AG09309 (cell line): ENCODE results near the gene DSG4.

ENCODE experiments used
- DNase-seq: peaks from one replicate; pipeline ENCODE4 v3.0.0-alpha.2; 2010; ENCODE audit warnings: low read depth
- H3K4me3 ChIP-seq: 2 replicates; pipeline ENCODE4 v1.5.1; 2011; ENCODE audit warnings: mild to moderate bottlenecking, low read depth, low read length, moderate library complexity; ENCODE audit not compliant: control insufficient read depth
- CTCF ChIP-seq: IDR thresholded peaks from 2 replicates; pipeline ENCODE4 v1.5.1; 2011; ENCODE audit warnings: mild to moderate bottlenecking, low read depth, low read length, inconsistent platforms; ENCODE audit not compliant: insufficient read depth, control insufficient read depth; ENCODE audit errors: missing control alignments

DSG4 gene

DNA sequence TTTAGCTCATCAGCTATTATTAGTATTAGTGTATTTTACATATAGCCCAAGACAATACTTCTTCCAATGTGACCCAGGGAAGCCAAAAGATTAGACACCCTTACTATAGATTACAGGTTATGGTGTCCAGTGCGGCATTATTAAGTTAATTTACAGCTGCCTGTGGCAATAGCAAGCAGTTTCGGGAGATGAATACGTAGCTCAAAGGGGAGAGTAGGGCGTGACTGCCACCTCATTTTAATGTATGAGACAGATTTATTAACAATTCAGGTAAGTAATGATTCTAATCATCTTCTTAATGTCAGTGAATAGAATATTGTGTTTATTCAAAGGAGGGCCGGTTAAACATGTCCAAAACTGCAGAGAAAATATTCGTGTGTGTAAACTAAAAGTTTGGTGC, 64.2 kb downstream of the DSG4 start:
- no peak for TF ChIP-seq CTCF
- no peak overlapping the region for H3K4me3 ChIP-seq
- DNase-seq: no peak

GRCh38 chr18:31441493-31441892, 64.9 kb downstream of the DSG4 start:
- no peak overlapping the region for H3K4me3 ChIP-seq
- no peak for DNase-seq
- TF ChIP-seq CTCF: no peak

- TF ChIP-seq CTCF: no peak
- DNase-seq: no peak
- H3K4me3 ChIP-seq: no peak overlapping the region
Measured at GRCh38 chr18:31444142-31444541, 67.6 kb downstream of the DSG4 start.

DNA sequence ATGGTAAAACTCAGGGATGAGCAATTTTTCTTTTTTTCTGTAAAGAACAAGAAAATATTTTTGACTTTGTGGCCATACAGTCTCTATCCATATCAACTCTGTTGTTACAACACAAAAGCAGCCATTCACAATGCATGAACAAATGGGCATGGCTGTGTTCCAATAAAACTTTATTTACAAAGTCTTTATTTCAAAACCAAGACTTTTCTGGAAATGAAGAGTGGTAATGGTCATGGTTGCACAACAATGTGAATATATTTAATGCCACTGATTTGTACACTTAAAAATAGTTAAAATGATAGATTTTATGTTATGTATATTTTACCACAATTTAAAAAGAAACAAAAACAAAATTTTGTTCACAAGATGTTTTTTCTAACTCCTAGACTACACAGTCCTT, 69.3 kb downstream of the DSG4 start:
- no peak for TF ChIP-seq CTCF
- no peak for DNase-seq
- H3K4me3 ChIP-seq: no peak overlapping the region

DNA sequence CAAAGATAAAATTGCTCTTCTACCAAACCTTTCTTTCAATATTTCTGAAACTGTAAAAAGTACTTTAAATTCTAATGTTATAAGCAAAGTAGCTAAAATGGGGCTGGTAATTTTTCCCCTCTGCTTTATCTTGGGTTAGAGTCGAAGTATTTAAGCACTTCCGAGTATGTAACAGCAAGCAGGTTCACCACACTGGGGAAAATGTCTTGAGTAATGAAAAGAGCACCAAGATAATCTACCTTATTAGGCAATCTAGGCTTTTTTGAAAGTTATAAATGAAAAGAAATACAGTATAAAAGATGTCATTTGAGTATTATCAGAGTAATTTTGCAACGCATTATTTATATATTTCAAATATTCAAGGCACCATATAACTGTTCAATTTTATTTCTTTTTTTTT, 70.3 kb downstream of the DSG4 start:
- H3K4me3 ChIP-seq: no peak overlapping the region
- TF ChIP-seq CTCF: no peak
- no peak for DNase-seq

DNA sequence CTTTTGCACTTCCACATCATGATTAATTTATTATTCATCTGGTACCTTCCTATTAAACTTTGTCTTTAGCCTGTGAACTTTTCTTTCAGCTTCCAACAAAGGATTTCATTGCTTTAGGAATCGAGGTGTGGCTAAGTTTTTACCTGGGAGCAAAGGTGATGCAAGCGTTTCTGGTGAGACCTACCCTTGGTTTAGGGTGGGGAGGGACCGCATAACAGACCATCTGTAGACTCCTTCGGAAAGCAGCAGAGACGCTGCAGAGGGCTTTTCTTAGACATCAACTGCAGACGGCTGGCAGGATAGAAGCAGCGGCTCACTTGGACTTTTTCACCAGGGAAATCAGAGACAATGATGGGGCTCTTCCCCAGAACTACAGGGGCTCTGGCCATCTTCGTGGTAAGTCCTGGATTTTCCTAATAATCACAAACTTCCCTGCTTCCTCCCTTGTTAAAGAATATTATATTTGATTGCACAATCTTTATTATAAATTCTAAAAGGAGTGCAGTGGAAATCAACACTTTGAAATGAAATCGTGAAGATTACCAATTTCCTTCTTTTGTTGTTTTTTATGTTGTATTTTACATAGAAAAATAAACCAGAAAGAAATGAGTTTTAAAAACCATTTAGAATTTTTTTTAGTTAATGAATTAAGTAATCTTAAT, 71.1 kb downstream of the DSG4 start, which contains the start of gene DSG3:
DSG3 (plus strand) TSS at position 212 of the 662 bp plus-strand sequence; CDS start at position 349, 137 bp downstream.
- TF ChIP-seq CTCF: no peak
- no peak within 1 kb of the TSS for H3K4me3 ChIP-seq
- DNase-seq: no peak

DNA sequence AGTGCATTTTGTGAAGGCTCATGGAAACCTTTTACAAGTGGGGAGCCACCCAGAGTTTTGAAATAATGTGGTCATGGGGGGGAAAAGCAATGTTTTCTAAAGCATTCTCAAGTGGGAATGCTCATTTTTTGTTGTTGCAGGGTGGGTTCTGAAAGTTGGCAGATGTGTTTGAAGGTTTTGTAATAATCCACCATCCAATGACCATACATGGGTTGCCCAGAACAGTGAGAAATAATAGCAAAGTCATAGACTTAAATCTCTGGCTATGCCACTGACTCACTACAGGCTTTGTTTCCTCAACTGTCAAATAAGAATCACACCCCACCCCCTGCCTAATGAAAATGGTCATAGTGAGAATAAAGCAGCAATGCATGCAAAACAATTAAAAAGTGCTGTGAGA, 73.8 kb downstream of the DSG4 start:
- H3K4me3 ChIP-seq: no peak overlapping the region
- TF ChIP-seq CTCF: no peak
- no peak for DNase-seq
